Activated T-helper 1 cell treated with anti-CD3 and anti-CD28 coated beads, Interleukin-2, amount 50 U/mL, for 16 hours (primary cell): Measurements from ENCODE around the gene CEP350.

ENCODE experiments used
- DNase-seq, 2 donors: peaks; one replicate each; pipeline ENCODE4 v3.0.0-alpha.2; 2020; ENCODE audit warnings: low read depth in 1 of 2, low spot score in 1 of 2

CEP350 gene

GRCh38 chr1:180061019-180061418, 106.4 kb downstream of the CEP350 start:
- DNase-seq = no peak

GRCh38 chr1:180062452-180062971, 107.9 kb downstream of the CEP350 start:
- no peak for DNase-seq

- no peak for DNase-seq
Measured at GRCh38 chr1:180065408-180065807, 110.8 kb downstream of the CEP350 start.

DNA sequence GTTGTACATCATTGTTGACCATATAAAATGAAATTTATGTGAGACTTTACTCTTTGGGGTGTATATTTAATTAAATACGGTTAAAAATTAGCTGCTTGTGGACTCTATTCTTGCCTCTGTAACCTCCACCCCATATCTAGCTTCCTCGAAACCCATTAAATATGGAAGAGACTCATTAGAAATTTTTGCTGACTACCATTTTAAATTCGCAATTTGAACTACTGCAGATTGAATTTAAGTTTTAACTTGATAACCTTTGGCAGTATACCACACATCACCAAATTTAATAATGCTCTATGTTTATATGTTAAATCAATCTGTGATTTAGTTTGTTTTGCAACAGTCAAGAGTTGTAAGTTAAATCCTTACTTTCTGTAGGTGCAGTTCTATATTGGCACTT, 111.5 kb downstream of the CEP350 start:
- DNase-seq = no peak

GRCh38 chr1:180070286-180070685, 115.7 kb downstream of the CEP350 start:
- DNase-seq = no peak

GRCh38 chr1:180071759-180072158, 117.1 kb downstream of the CEP350 start:
- no peak for DNase-seq

- no peak for DNase-seq
Measured at GRCh38 chr1:180080439-180080838, 125.8 kb downstream of the CEP350 start.

- DNase-seq = no peak
Measured at GRCh38 chr1:180081474-180081873, 126.9 kb downstream of the CEP350 start.

GRCh38 chr1:180083164-180083563, 128.6 kb downstream of the CEP350 start:
- DNase-seq = no peak

DNA sequence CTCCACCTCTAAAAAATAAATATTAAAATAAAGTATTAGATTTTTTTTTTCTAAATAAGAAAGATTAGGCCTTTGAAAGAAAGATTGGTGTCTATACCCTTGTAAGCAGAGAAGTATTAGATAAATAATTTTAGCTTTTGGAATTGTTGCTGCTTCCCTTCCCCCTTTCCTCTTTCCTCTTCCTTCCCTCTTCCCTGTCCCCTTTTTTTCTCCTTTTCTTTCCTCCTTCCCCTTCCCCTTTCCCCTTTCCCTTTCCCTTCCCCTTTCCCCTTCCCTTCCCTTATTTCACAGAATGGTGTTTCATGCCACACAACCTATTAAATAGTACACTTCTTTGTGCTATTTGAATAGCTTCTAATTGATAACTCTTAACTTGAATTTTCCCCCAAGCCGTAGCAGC, 130.3 kb downstream of the CEP350 start:
- no peak for DNase-seq

GRCh38 chr1:180085331-180085730, 130.7 kb downstream of the CEP350 start:
- DNase-seq = no peak

GRCh38 chr1:180092931-180093650, 138.5 kb downstream of the CEP350 start:
- no peak for DNase-seq

DNA sequence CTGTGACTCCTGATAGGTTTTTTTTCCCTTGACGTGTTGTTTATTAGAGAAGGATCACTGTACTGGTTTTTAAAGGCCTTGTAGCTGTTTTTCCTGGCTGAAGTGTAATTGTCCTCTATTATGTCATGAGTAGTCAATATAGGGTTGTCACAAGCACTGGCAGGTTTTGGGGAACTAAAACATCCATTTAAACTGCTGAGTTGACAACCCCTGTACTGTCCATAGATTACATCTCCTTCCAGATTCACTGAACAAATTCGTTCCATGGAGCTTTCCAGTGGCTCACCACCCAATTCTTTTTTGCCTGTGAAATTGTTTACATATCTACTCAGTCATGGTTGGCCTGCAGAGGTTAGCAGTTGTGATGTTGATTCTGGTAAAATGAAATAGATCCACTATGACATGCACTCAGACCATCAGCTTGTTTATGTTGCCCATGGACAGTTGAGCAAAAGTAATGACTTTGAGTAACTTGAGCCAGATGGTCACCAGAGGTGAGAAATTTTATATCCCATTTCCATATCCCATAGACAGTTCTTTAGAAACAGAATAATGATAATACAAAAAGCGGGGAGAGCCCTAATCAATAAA, 140.2 kb downstream of the CEP350 start:
- no peak for DNase-seq

- no peak for DNase-seq
Measured at GRCh38 chr1:180096584-180097325, 142.1 kb downstream of the CEP350 start.

GRCh38 chr1:180097326-180097605, 142.7 kb downstream of the CEP350 start:
- no peak for DNase-seq

DNA sequence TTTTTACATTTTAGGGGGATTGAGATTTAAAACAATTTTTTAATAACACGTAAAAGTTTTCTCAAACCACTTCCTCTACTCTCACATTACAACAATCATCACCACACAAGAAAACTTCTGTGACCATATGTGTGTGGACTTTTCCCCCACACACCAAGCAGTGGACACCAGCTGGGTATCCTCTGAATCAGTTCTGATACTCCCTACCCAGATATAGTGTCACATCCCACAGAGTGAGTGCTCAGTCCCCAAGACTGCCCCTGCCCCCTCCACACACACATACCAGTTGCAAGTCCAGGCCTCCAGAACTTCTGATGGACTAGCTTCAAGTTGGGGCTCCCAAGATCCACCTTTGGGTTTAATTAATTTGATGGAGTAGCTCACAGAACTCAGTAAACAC, 146.8 kb downstream of the CEP350 start:
- DNase-seq = no peak

DNA sequence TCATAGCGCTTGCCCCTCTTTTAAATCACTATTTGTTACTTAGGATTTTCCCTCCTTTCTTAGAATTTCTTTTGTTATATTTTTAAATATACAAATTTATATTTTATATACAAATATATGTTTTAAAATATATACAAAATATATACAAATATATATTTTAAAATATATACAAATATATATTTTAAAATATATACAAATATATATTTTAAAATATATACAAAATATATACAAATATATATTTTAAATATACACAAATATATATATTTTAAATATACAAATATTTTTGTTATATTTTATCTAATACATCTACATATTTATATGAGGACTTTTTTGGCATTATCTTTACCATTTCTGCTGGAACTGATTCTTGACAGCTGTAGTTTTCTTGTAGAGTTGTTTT, 149.2 kb downstream of the CEP350 start:
- no peak for DNase-seq

DNA sequence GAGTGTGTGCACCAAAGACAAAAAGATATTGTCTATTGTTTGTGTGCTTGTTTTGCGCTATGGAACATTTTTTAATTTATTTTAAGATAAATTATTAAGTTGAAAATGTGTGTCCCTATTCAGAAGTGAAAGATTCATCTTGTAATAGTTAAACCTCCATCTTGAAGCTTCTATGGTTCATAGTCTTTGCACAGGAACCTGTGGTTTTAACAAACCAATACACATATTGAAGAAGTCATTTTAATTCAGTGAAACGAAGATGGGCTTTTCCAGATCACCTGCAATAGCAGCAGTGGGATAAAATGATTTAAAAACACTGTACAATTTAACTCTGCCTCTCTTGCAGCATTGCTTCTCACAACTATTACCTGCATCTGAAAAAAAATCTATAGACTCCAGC, 157.5 kb downstream of the CEP350 start:
- DNase-seq = no peak

DNA sequence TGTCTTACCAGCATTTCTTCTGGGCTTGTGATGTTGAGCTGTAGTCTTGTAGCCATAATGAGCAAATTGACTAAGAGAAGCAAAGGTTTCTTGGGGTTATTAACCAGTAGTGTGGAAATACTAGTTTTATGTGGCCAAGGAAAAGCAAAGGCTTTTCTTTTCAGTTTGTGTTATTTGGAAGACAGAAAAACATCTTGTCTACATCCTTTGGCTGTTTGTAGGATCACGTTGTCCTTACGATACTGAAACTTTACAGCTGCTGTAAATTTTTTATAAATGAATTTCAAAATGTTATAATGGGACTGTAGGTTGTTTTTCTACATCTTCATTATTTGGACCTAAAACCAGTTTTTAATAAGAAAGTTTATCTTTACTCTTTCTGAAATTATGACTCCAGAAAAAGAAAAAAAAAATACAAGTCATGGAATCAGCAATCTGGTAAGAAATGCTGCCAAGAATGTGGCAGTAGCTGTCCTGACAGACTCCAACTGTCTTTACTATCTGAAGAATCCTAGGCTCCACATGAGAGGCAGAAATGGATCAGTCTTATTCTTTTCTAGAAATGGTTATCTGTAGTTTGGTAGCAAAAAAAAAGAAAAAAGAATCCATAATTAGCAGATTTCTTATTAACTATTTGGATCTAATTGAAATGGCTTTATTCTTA, 158.5 kb downstream of the CEP350 start:
- DNase-seq = no peak

DNA sequence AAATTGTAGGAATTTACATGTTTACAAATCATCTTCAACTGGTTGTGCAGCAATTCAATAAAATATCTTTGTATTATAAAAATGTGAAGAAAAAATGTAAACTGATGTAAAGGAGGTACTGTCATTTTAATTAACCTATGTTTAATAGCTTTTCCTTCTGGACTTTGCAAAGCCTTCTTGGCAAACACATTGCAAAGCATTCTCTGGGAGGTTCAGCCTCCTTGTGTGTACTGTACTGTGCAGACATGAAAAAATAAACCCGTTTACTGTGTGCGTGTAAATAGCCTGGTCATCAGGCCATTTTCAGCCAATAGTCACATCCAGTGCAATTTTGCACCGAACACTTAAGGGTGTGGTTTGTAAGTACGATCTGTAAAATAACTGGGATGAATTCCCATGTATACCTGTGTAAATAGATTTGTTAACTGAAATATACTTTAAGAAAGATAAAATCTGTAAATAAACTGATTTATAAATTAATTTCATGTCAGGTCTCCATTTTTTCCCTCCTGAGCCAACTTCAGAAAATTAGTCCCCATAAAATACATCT, 159.9 kb downstream of the CEP350 start:
- DNase-seq = no peak

DNA sequence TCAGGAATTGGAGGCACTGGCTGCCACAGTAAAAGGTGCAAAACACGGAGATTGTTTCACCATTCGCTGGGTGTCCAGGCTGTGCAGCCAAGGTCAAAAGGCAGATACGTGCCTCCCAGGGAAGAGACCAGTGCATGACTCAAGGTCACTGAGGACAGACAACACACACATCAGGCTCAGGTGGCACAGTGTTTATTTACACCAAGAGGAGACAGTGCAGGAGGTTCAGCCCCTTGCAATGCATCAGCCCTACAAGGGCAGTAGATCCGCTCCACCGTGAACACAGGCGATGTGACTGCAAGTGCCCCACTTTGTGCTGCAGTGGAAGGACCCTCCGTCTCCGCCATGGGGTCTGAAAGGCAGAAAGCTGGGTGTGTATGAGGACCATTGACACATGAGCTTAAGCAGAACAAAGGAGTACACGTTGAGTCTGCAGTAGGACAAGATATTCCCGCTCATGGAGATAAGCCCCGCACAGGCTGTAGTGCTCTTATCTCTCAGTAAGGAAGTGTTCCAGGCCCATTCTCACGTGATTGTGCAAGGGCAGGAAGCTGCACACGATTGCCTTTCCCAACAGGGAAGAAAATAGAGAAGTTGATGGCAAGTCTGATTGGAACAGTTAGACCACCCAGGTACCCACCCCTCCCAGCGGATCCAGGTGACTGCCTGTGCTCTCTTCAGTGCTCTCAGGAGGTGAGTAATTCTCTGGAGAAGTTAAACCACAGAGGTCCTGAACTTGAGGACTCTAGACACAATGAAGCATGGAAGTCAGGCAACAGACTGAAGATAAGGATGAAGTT, 162.6 kb downstream of the CEP350 start:
- DNase-seq = no peak
